Endothelial cell (in vitro differentiated cells): ENCODE data around the gene TMEM79. TPM values are rescaled to one million over a fixed set of nuclear protein-coding genes. Genes with fewer than 3 reads are reported as not detected.
A peak's percentile ranks its signal among the peaks of the same experiment; 100 is the strongest.

Experiments used
- DNase-seq: peaks from one replicate; pipeline ENCODE4 v3.0.0; 2021; ENCODE audit warnings: low spot score
- H3K27ac Mint-ChIP-seq: one replicate; pipeline ENCODE4 v1.8.0; 2021; ENCODE audit warnings: mixed read lengths, inconsistent platforms; ENCODE audit not compliant: unreplicated experiment
- H3K27me3 Mint-ChIP-seq: one replicate; pipeline ENCODE4 v1.8.0; 2021; ENCODE audit warnings: mild to moderate bottlenecking, moderate library complexity, mixed read lengths, inconsistent platforms; ENCODE audit not compliant: unreplicated experiment
- H3K36me3 Mint-ChIP-seq: one replicate; pipeline ENCODE4 v1.8.0; 2021; ENCODE audit warnings: mild to moderate bottlenecking, low read depth, mixed read lengths, inconsistent platforms; ENCODE audit not compliant: unreplicated experiment
- H3K4me1 Mint-ChIP-seq: one replicate; pipeline ENCODE4 v1.8.0; 2021; ENCODE audit warnings: mild to moderate bottlenecking, mixed read lengths, inconsistent platforms; ENCODE audit not compliant: unreplicated experiment
- H3K4me3 Mint-ChIP-seq: one replicate; pipeline ENCODE4 v1.8.0; 2021; ENCODE audit warnings: mild to moderate bottlenecking, mixed read lengths, inconsistent platforms; ENCODE audit not compliant: unreplicated experiment
- H3K9me3 Mint-ChIP-seq: one replicate; pipeline ENCODE4 v1.8.0; 2021; ENCODE audit warnings: mixed read lengths, inconsistent platforms; ENCODE audit not compliant: unreplicated experiment
- CTCF ChIP-seq: fragments of 200-600 bp; sonication (generic); IDR thresholded peaks from one replicate; pipeline ENCODE4 v1.5.0; 2021; ENCODE audit warnings: antibody characterized with exemption; ENCODE audit not compliant: unreplicated experiment
- total RNA-seq: library from RNA; stranded (reverse); fragmentation: NEBNext Ultra II Directional; extraction: Animal tissue kit (Norgen Biotek cat#: 25700); gene quantifications from one replicate; pipeline ENCODE4 v1.2.1, GENCODE V29; 2021; ENCODE audit not compliant: unreplicated experiment

Gene TMEM79
- total RNA-seq, 1 donor from 2014 or later = 2.9 TPM

GRCh38 chr1:156282479-156283222 is 1.5 kb upstream of the TMEM79 start, which contains the start of gene SMG5:
Gene SMG5 (minus strand): TSS chr1:156282825. CDS start chr1:156282680, 145 bp downstream.
- peak within 1 kb of the TSS; percentile 99 for H3K4me3 Mint-ChIP-seq
- no peak for TF ChIP-seq CTCF
- peaks cover 3% of the 10 kb centered on the region for H3K27me3 Mint-ChIP-seq
- peak within 1 kb of the TSS; percentile 92 for H3K27ac Mint-ChIP-seq
- H3K9me3 Mint-ChIP-seq = no peaks in the 10 kb centered on the region
- peaks cover 12% of the 10 kb centered on the region for H3K36me3 Mint-ChIP-seq
- DNase-seq = peak; percentile 95
- H3K4me1 Mint-ChIP-seq = peaks cover 21% of the 10 kb centered on the region

DNA sequence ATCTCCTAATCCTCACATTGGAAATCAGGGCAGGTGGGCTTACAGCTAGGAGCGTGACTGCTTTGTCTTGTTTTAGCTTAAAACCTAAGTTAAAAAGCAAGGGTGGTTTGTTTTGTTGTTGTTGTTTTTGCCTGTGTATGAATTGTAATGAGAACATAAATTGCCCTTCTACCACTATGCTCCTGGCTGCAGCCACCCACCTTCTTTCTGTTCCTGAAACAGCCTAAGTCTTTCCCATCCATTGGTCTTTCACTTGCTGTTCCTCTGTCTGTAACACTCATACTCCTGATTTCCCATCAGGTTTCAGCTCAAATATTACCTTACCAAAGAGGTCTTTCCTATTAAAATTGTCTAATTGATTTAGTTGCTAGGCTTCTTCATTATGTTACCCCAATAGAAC is 604 bp upstream of the TMEM79 start:
- no peak for TF ChIP-seq CTCF
- DNase-seq = no peak
- Mint-ChIP-seq H3K27ac (peak overlapping the region; percentile 64), H3K4me1 (peaks cover 21% of the 10 kb centered on the region), H3K9me3 (no peaks in the 10 kb centered on the region), H3K4me3 (peak overlapping the region; percentile 99), H3K36me3 (peaks cover 5% of the 10 kb centered on the region), H3K27me3 (peaks cover 3% of the 10 kb centered on the region)

- H3K4me1 Mint-ChIP-seq = peaks cover 21% of the 10 kb centered on the region
- peaks cover 3% of the 10 kb centered on the region for H3K27me3 Mint-ChIP-seq
- no peaks in the 10 kb centered on the region for H3K9me3 Mint-ChIP-seq
- TF ChIP-seq CTCF = no peak
- H3K27ac Mint-ChIP-seq = no peak overlapping the region
- DNase-seq = no peak
- peaks cover 5% of the 10 kb centered on the region for H3K36me3 Mint-ChIP-seq
- H3K4me3 Mint-ChIP-seq = no peak overlapping the region
These were observed 632 bp downstream of the TMEM79 start for GRCh38 chr1:156284757-156285156.

- no peak for TF ChIP-seq CTCF
- no peaks in the 10 kb centered on the region for H3K9me3 Mint-ChIP-seq
- peaks cover 21% of the 10 kb centered on the region for H3K4me1 Mint-ChIP-seq
- no peak overlapping the region for H3K27ac Mint-ChIP-seq
- H3K4me3 Mint-ChIP-seq = no peak overlapping the region
- H3K27me3 Mint-ChIP-seq = peaks cover 3% of the 10 kb centered on the region
- no peak for DNase-seq
- H3K36me3 Mint-ChIP-seq = peaks cover 5% of the 10 kb centered on the region
These were observed 1.3 kb downstream of the TMEM79 start for GRCh38 chr1:156285437-156285836.

DNA sequence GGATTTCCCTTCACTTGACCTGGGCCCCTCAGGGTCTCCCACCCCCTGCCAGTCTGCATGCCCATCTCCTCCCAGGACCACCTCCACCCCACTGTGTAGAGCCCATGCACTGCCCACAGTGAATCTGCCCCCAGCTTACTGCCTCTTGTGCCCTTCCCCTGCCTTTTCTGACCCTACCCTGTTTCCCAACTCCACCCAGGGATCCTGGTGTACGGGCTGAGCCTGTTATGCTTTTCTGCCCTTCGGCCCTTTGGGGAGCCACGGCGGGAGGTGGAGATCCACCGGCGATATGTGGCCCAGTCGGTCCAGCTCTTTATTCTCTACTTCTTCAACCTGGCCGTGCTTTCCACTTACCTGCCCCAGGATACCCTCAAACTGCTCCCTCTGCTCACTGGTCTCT is 1.9 kb downstream of the TMEM79 start:
- Mint-ChIP-seq H3K27me3 (peaks cover 5% of the 10 kb centered on the region), H3K4me1 (peaks cover 18% of the 10 kb centered on the region), H3K27ac (peak overlapping the region; percentile 30), H3K4me3 (no peak overlapping the region), H3K9me3 (no peaks in the 10 kb centered on the region), H3K36me3 (peaks cover 5% of the 10 kb centered on the region)
- TF ChIP-seq CTCF = no peak
- DNase-seq = no peak
